Smooth muscle cell (in vitro differentiated cells): ENCODE data around the gene GBA3. TPM values are rescaled to one million over a fixed set of nuclear protein-coding genes. Genes with fewer than 3 reads are reported as not detected.
A peak's percentile ranks its signal among the peaks of the same experiment; 100 is the strongest.

ENCODE experiments used
- DNase-seq: peaks from one replicate; lab custom pipeline; 2025; ENCODE audit not compliant: unreplicated experiment; lab: John Stamatoyannopoulos, UW
- H2AFZ ChIP-seq: fragments of 200-600 bp; sonication (generic); 2 replicates; pipeline ENCODE4 v1.6.0; 2016; ENCODE audit warnings: antibody characterized with exemption, low read depth, mild to moderate bottlenecking
- H3F3A ChIP-seq: fragments of 200-600 bp; sonication (generic); 2 replicates; pipeline ENCODE4 v1.6.0; 2017; ENCODE audit warnings: antibody characterized with exemption, low read depth
- H3K27ac ChIP-seq: fragments of 200-600 bp; sonication (generic); 2 replicates; pipeline ENCODE4 v1.5.1; 2016; ENCODE audit warnings: low read depth, mild to moderate bottlenecking
- H3K27me3 ChIP-seq: fragments of 200-600 bp; sonication (generic); 2 replicates; pipeline ENCODE4 v1.6.1; 2016; ENCODE audit warnings: low read depth, mild to moderate bottlenecking
- H3K36me3 ChIP-seq: fragments of 200-600 bp; sonication (generic); 2 replicates; pipeline ENCODE4 v1.5.1; 2016; ENCODE audit warnings: low read depth
- H3K4me1 ChIP-seq: fragments of 200-600 bp; sonication (generic); 2 replicates; pipeline ENCODE4 v1.5.1; 2016; ENCODE audit warnings: low read depth
- H3K4me2 ChIP-seq: fragments of 200-600 bp; sonication (generic); 2 replicates; pipeline ENCODE4 v1.6.0; 2016; ENCODE audit warnings: mild to moderate bottlenecking
- H3K4me3 ChIP-seq: fragments of 200-600 bp; sonication (generic); 2 replicates; pipeline ENCODE4 v1.5.1; 2016; ENCODE audit warnings: mild to moderate bottlenecking
- H3K79me2 ChIP-seq: fragments of 200-600 bp; sonication (generic); 2 replicates; pipeline ENCODE4 v1.6.0; 2016; ENCODE audit warnings: low read depth, mild to moderate bottlenecking
- H3K9ac ChIP-seq: fragments of 200-600 bp; sonication (generic); 2 replicates; pipeline ENCODE4 v1.6.0; 2016; ENCODE audit warnings: low read depth
- H3K9me3 ChIP-seq: fragments of 200-600 bp; sonication (generic); replicated peaks from 2 replicates; pipeline ENCODE4 v1.5.1; 2016; ENCODE audit warnings: low read depth
- H4K20me1 ChIP-seq: fragments of 200-600 bp; sonication (generic); 2 replicates; pipeline ENCODE4 v1.6.0; 2016; ENCODE audit warnings: low read depth
- CTCF ChIP-seq: fragments of 200-600 bp; sonication (generic); IDR thresholded peaks from 2 replicates; pipeline ENCODE4 v1.5.1; 2017; ENCODE audit warnings: borderline replicate concordance, mild to moderate bottlenecking, antibody characterized with exemption; ENCODE audit not compliant: insufficient read depth, poor library complexity, severe bottlenecking
- WGBS: methylation state at CpG from one replicate; pipeline ENCODE4 v1.1.7; 2016; ENCODE audit warnings: low lambda C conversion rate; 5-methylcytosine and 5-hydroxymethylcytosine counted together
- polyA plus RNA-seq: library from polyadenylated mRNA; unstranded; fragments of >200 nt; fragmentation: Nextera tagmentation; extraction: Ambion mirVana; gene quantifications from 2 replicates; pipeline ENCODE4 v1.2.1, GENCODE V29; 2016
- total RNA-seq: library from RNA; depleted of rRNA; stranded (reverse); fragments of >200 nt; gene quantifications from 2 replicates; pipeline ENCODE4 v1.2.3, GENCODE V29; 2014

GBA3 gene
- total and polyA plus RNA-seq, 2 experiments from 2014 or later: not detected

- Histone ChIP-seq H3K9ac (no peak overlapping the region), H3K27me3 (peaks cover 11% of the 10 kb centered on the region), H3K79me2 (no peaks in the 10 kb centered on the region), H2AFZ (no peak overlapping the region), H3K4me2 (no peak overlapping the region), H3K4me1 (no peaks in the 10 kb centered on the region), H3K4me3 (no peak overlapping the region), H3K9me3 (no peaks in the 10 kb centered on the region), H3K27ac (no peak overlapping the region), H4K20me1 (no peaks in the 10 kb centered on the region), H3F3A (no peaks in the 10 kb centered on the region), H3K36me3 (no peaks in the 10 kb centered on the region)
- 82% methylated on average over 4 of the region's 4 CpGs for WGBS
- TF ChIP-seq CTCF: no peak
- DNase-seq: no peak
Observed at GRCh38 chr4:22712105-22712504, 19.4 kb downstream of the GBA3 start.

- Histone ChIP-seq H4K20me1 (no peaks in the 10 kb centered on the region), H3K4me2 (no peak overlapping the region), H3K36me3 (no peaks in the 10 kb centered on the region), H3K9ac (no peak overlapping the region), H3K79me2 (no peaks in the 10 kb centered on the region), H3F3A (no peaks in the 10 kb centered on the region), H3K27ac (no peak overlapping the region), H3K9me3 (no peaks in the 10 kb centered on the region), H3K4me1 (no peaks in the 10 kb centered on the region), H3K27me3 (peaks cover 11% of the 10 kb centered on the region), H2AFZ (no peak overlapping the region), H3K4me3 (no peak overlapping the region)
- DNase-seq: no peak
- TF ChIP-seq CTCF: no peak
- WGBS: 87% methylated on average over 7 of the region's 7 CpGs
Observed at GRCh38 chr4:22712529-22712928, 19.8 kb downstream of the GBA3 start.

DNA sequence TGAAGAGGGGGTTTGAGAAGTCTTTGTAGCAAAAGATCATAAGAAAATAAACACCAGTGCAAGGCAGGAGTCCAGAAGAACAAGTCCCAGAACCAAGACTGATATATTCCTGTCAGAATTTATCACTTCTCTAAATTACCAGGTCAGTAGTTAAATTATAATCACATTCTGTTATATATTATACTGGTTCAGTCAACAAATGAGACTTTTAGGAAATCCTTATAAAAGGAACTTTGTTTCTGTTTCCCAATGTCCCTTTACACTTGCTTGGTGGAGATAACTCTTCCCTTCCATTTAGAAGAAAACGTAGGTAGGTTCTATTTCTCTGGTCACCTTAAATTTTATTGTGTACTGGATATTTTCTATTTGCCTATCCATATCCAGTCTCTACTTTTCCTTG lies 21.1 kb downstream of the GBA3 start:
- no peak overlapping the region for H3K4me3 ChIP-seq
- H3K4me2 ChIP-seq: no peak overlapping the region
- H3K27ac ChIP-seq: no peak overlapping the region
- peak overlapping the region; percentile 17 for H2AFZ ChIP-seq
- H4K20me1 ChIP-seq: no peaks in the 10 kb centered on the region
- H3K79me2 ChIP-seq: no peaks in the 10 kb centered on the region
- no peaks in the 10 kb centered on the region for H3F3A ChIP-seq
- no peaks in the 10 kb centered on the region for H3K9me3 ChIP-seq
- DNase-seq: no peak
- H3K4me1 ChIP-seq: no peaks in the 10 kb centered on the region
- no peaks in the 10 kb centered on the region for H3K36me3 ChIP-seq
- no peak overlapping the region for H3K9ac ChIP-seq
- no peaks in the 10 kb centered on the region for H3K27me3 ChIP-seq
- no peak for TF ChIP-seq CTCF
- WGBS: 95% methylated on average over 1 of the region's 1 CpG

GRCh38 chr4:22719218-22719617 lies 26.5 kb downstream of the GBA3 start:
- no peak for DNase-seq
- H3K27me3 ChIP-seq: no peaks in the 10 kb centered on the region
- H3F3A ChIP-seq: no peaks in the 10 kb centered on the region
- no peaks in the 10 kb centered on the region for H3K4me1 ChIP-seq
- H3K79me2 ChIP-seq: no peaks in the 10 kb centered on the region
- no peak overlapping the region for H2AFZ ChIP-seq
- H3K9ac ChIP-seq: no peak overlapping the region
- H3K4me3 ChIP-seq: no peak overlapping the region
- H3K9me3 ChIP-seq: no peaks in the 10 kb centered on the region
- H3K27ac ChIP-seq: peak overlapping the region; percentile 79
- 92% methylated on average over 3 of the region's 3 CpGs for WGBS
- H4K20me1 ChIP-seq: no peaks in the 10 kb centered on the region
- peak overlapping the region; percentile 55 for H3K4me2 ChIP-seq
- no peaks in the 10 kb centered on the region for H3K36me3 ChIP-seq
- no peak for TF ChIP-seq CTCF
